Endothelial cell of umbilical vein (primary cell): ENCODE data around the gene TRRAP. TPM values are rescaled to one million over a fixed set of nuclear protein-coding genes. Genes with fewer than 3 reads are reported as not detected.
A peak's percentile ranks its signal among the peaks of the same experiment; 100 is the strongest.

Experiments
- BruUV-seq: library from RNA; stranded (reverse); fragments of 400-500 nt; replicated peaks from 2 replicates; lab custom pipeline; 2021; lab: Mats Ljungman, UMichigan
- CTCF ChIA-PET: fragments of 300-600, 350-600 bp; sonication (Branson Sonifier 250); formaldehyde crosslinking; loops from one replicate; lab custom pipeline; 2021; ENCODE audit warnings: antibody characterized with exemption, inconsistent platforms; lab: Charles Lee
- POLR2A ChIA-PET: fragments of 300-600, 350-600 bp; sonication (Branson Sonifier 250); formaldehyde crosslinking; loops from one replicate; lab custom pipeline; 2021; ENCODE audit warnings: antibody characterized with exemption, inconsistent platforms; lab: Charles Lee
- DNase-seq: peaks from one replicate; pipeline ENCODE4 v3.0.0-alpha.2; 2011; ENCODE audit warnings: low read depth, low spot score
- FAIRE-seq: peaks from 2 replicates; lab custom pipeline; 2011; peaks lifted over from hg19 to GRCh38; lab: Jason Lieb, UNC
- H2AFZ ChIP-seq: 2 replicates; pipeline ENCODE4 v1.6.0; 2012; ENCODE audit warnings: low read depth, low read length, control low read depth, inconsistent platforms
- H3K27ac ChIP-seq: 2 replicates; pipeline ENCODE4 v1.5.1; 2011; ENCODE audit warnings: low read depth, mild to moderate bottlenecking, control low read depth, low read length, moderate library complexity; ENCODE audit not compliant: insufficient read depth
- H3K27me3 ChIP-seq, 2 experiments: 2 replicates each; pipeline versions ENCODE4 v1.6.0 to v1.6.1; 2011; ENCODE audit warnings: low read length in 2 of 2, mixed read lengths in 1 of 2; ENCODE audit not compliant: control insufficient read depth in 2 of 2, insufficient read depth in 2 of 2
- H3K36me3 ChIP-seq, 2 experiments: 2 replicates in 1 of 2; 3 replicates in 1 of 2; pipeline ENCODE4 v1.5.1; 2011; ENCODE audit warnings: low read length in 2 of 2, mild to moderate bottlenecking in 1 of 2, moderate library complexity in 1 of 2; ENCODE audit not compliant: control insufficient read depth in 2 of 2, insufficient read depth in 2 of 2; ENCODE audit errors: extremely low read depth in 1 of 2
- H3K4me1 ChIP-seq: 3 replicates; pipeline ENCODE4 v1.5.1; 2011; ENCODE audit warnings: mild to moderate bottlenecking, low read length; ENCODE audit not compliant: control insufficient read depth, insufficient read depth; ENCODE audit errors: extremely low read depth
- H3K4me2 ChIP-seq: 2 replicates; pipeline ENCODE4 v1.6.1; 2011; ENCODE audit warnings: low read length, control low read depth, mixed read lengths; ENCODE audit not compliant: insufficient read depth
- H3K4me3 ChIP-seq, 3 experiments: fragments of 200-600 bp in 1 of 3; sonication (generic), shearing (Covaris generic) in 1 of 3; replicated peaks in 1 of 3; 2 replicates each; pipeline ENCODE4 v1.5.1; 2011 to 2016; ENCODE audit warnings: control low read depth in 3 of 3, low read length in 3 of 3, mild to moderate bottlenecking in 2 of 3, inconsistent platforms in 1 of 3, low read depth in 1 of 3, moderate library complexity in 1 of 3; ENCODE audit not compliant: insufficient read depth in 1 of 3
- H3K79me2 ChIP-seq: 2 replicates; pipeline ENCODE4 v1.6.0; 2012; ENCODE audit warnings: low read length, inconsistent platforms; ENCODE audit not compliant: control insufficient read depth, insufficient read depth
- H3K9ac ChIP-seq: replicated peaks from 2 replicates; pipeline ENCODE3; 2011; ENCODE audit warnings: low read length, control low read depth; ENCODE audit not compliant: insufficient read depth; ENCODE audit errors: extremely low read depth
- H3K9me1 ChIP-seq: replicated peaks from 3 replicates; pipeline ENCODE4 v1.6.0; 2011; ENCODE audit warnings: mild to moderate bottlenecking, low read length; ENCODE audit not compliant: control insufficient read depth, insufficient read depth; ENCODE audit errors: extremely low read depth
- H3K9me3 ChIP-seq: replicated peaks from 2 replicates; pipeline ENCODE4 v1.5.1; 2012; ENCODE audit warnings: low read length, inconsistent platforms; ENCODE audit not compliant: control insufficient read depth, insufficient read depth
- H4K20me1 ChIP-seq: replicated peaks from 2 replicates; pipeline ENCODE3; 2011; ENCODE audit warnings: mild to moderate bottlenecking, low read length; ENCODE audit not compliant: control insufficient read depth, insufficient read depth; ENCODE audit errors: extremely low read depth
- MYC ChIP-seq: IDR thresholded peaks from one replicate; pipeline ENCODE4 v1.6.1; 2011; ENCODE audit warnings: mild to moderate bottlenecking, low read depth, low read length
- POLR2A ChIP-seq: IDR thresholded peaks from 2 replicates; pipeline ENCODE4 v1.6.1; 2012; ENCODE audit warnings: low read depth, mild to moderate bottlenecking, control low read depth, low read length
- dilution Hi-C: fragments of 300-500 bp; cut with MboI; formaldehyde crosslinking; loops from one replicate; pipeline ENCODE4 v1.15.0; 2019; ENCODE audit warnings: low sequenced_read_pairs; ENCODE audit not compliant: extremely low pct_ligation_motif_present
- intact Hi-C: fragments of 100-400 bp; cut with micrococcal nuclease; formaldehyde crosslinking; loops from one replicate; pipeline ENCODE4 v1.10.0; 2022
- polyA plus RNA-seq, 4 experiments: library from polyadenylated mRNA; depleted of rRNA in 3 of 4; stranded (reverse) in 3 of 4; unstranded in 1 of 4; fragments of >200 nt; gene quantifications; 2 replicates each; pipeline versions ENCODE4 v1.2.1 to v1.2.3, GENCODE V29; 2011 to 2012; ENCODE audit warnings: missing spikeins in 1 of 4
- total RNA-seq: library from RNA; stranded (reverse); gene quantifications from 2 replicates; pipeline ENCODE4 v1.2.3, GENCODE V29; 2021
- TF ChIP-seq, protein P1 (sequence below), 2 donors: IDR thresholded peaks; 1 replicate in 1 of 2; 2 replicates in 1 of 2; pipeline ENCODE4 v1.5.1; 2011; ENCODE audit warnings: low read length in 2 of 2, mild to moderate bottlenecking in 2 of 2, moderate library complexity in 2 of 2, control low read depth in 1 of 2, inconsistent platforms in 1 of 2, low read depth in 1 of 2; ENCODE audit not compliant: insufficient read depth in 1 of 2; ENCODE audit errors: extremely low read depth in 1 of 2

TRRAP gene
- total and polyA plus RNA-seq, 2 donors (not counting 3 experiments of a cell fraction or from before 2014, with no cell fraction given), result 21.8 to 45.8 TPM

DNA sequence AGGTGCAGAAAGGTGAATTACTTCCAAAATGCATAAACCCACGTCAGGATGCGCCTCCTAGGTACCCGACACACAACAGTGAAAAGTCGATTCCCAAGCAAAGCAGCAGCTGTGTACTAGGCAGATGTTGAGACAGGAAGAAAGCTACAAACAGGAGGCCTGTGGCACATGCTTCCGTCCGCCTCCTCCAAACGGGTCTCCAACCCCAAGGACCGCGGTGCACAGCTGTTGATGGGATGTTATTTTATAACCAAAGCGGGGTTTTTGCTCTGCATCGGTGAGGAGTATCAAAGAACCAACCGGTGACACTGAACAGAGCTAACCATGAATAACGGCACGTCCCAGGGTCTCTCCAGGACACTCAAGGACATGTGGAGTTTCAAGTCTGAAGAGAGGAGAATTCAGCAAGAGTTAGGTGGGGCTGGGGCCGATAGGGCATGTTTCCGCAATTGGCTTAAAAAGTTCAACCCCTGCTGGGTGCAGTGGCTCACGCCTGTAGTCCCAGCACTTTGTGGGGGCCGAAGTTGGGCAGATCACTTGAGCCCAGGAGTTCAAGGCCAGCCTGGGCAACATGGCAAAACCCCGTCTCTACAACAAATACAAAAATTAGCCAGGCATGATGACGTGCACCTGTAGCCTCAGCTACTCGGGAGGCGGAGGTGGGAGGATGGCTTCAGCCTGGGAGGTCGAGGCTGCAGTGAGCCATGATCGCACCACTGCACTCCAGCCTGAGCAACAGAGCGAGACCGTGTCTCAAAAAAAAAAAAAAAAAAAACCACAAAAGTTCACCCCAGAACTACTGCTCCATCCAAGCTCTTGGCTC lies 157.6 kb downstream of the TRRAP start:
- intact Hi-C loops (no loop called here), dilution Hi-C loops (no loop called here)
- Histone ChIP-seq H4K20me1 (no peaks in the 10 kb centered on the region), H2AFZ (no peak overlapping the region), H3K4me3 (no peak overlapping the region), H3K9me1 (no peaks in the 10 kb centered on the region), H3K4me1 (peaks cover 7% of the 10 kb centered on the region), H3K9ac (no peak overlapping the region), H3K36me3 (peaks cover 14 to 64% of the 10 kb centered on the region in 2 experiments), H3K27ac (no peak overlapping the region), H3K9me3 (no peaks in the 10 kb centered on the region), H3K27me3 (no peaks in the 10 kb centered on the region), H3K79me2 (no peaks in the 10 kb centered on the region), H3K4me2 (no peak overlapping the region)
- no TSS peak for BruUV-seq
- POLR2A ChIA-PET, result no interaction called here
- DNase-seq, result no peak
- TF ChIP-seq MYC, result no peak
- CTCF ChIA-PET, result interaction anchor here (0.6 to 1.8 kb wide), 7 partner anchors 15 to 284 kb away, joined by 3 to 6 read pairs (median 4); no protein-coding TSS in a partner anchor
- no peak for FAIRE-seq

DNA sequence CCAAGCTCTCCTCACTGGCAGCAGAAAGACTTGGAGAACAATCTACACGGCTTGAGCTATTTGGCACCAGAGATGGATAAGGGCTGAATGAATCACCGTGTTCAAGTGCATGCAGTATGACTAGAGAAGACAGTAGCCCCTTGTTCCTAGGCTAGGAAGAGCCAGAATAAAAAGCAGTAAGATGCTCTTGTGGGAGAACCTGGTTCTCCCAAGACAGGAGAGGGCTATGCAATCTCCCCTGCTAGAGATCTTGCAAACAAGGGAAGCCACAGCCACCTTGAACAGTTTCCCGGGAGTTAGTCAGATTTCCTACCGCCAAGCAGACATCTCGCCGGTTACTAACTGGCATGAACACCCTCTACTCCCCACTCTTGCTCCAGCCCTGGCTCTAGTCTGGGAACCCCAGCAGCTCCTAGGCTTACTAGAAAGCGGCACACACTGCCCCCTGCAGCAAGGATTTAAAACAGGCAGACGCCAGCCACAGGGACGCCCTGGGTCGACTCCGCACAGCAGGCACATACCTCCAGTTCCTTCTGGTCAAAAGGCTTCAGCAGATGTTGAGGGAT lies 158.3 kb downstream of the TRRAP start:
- H3K4me1 ChIP-seq, result peaks cover 12% of the 10 kb centered on the region
- DNase-seq (peak; percentile 27), FAIRE-seq (no peak)
- peaks cover 16 to 64% of the 10 kb centered on the region in 2 experiments for H3K36me3 ChIP-seq
- H3K9me1 ChIP-seq, result no peaks in the 10 kb centered on the region
- TF ChIP-seq POLR2A, result no peak
- TF ChIP-seq, protein P1, sequence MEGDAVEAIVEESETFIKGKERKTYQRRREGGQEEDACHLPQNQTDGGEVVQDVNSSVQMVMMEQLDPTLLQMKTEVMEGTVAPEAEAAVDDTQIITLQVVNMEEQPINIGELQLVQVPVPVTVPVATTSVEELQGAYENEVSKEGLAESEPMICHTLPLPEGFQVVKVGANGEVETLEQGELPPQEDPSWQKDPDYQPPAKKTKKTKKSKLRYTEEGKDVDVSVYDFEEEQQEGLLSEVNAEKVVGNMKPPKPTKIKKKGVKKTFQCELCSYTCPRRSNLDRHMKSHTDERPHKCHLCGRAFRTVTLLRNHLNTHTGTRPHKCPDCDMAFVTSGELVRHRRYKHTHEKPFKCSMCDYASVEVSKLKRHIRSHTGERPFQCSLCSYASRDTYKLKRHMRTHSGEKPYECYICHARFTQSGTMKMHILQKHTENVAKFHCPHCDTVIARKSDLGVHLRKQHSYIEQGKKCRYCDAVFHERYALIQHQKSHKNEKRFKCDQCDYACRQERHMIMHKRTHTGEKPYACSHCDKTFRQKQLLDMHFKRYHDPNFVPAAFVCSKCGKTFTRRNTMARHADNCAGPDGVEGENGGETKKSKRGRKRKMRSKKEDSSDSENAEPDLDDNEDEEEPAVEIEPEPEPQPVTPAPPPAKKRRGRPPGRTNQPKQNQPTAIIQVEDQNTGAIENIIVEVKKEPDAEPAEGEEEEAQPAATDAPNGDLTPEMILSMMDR (IDR thresholded peaks at IDR 0.05; ENCODE audit: extremely low read depth in 1 of 2, insufficient read depth in 1 of 2, low read depth in 1 of 2, low read length in 2 of 2), result peak; percentile 26 to 37
- no peak overlapping the region for H3K4me2 ChIP-seq
- no peak overlapping the region for H2AFZ ChIP-seq
- no peaks in the 10 kb centered on the region for H3K79me2 ChIP-seq
- no peaks in the 10 kb centered on the region for H4K20me1 ChIP-seq
- H3K27ac ChIP-seq, result no peak overlapping the region
- intact Hi-C loops (no loop called here), dilution Hi-C loops (no loop called here)
- no peaks in the 10 kb centered on the region for H3K9me3 ChIP-seq
- POLR2A ChIA-PET, result no interaction called here
- no peak overlapping the region for H3K9ac ChIP-seq
- no peak overlapping the region for H3K4me3 ChIP-seq
- CTCF ChIA-PET, result interaction anchor here (0.6 to 1.8 kb wide), 6 partner anchors 16 to 284 kb away, joined by 3 to 6 read pairs (median 4); no protein-coding TSS in a partner anchor
- no TSS peak for BruUV-seq
- no peaks in the 10 kb centered on the region for H3K27me3 ChIP-seq
